Measurements from ENCODE around the gene FBXL2. TPM values are rescaled to one million over a fixed set of nuclear protein-coding genes. Genes with fewer than 3 reads are reported as not detected.

FBXL2 gene
- total and polyA plus RNA-seq, 4 donors, result 2.4 to 28.7 (median 6.5) TPM

GRCh38 chr3:33318710-33319380 lies 41.6 kb downstream of the FBXL2 start:
- TF ChIP-seq CTCF (IDR thresholded peaks at IDR 0.05; ENCODE audit: control extremely low read depth, extremely low read depth), result no peak
- peaks cover 0 to 8% (median 0%) of the 10 kb centered on the region in 5 donors for H3K4me1 ChIP-seq (ENCODE audit: control insufficient read depth in 5 of 5, insufficient read depth in 5 of 5, low read length in 5 of 5)
- WGBS, 2 donors, result 69 to 74% methylated on average over 5 of the region's 5 CpGs
- no peak overlapping the region for H3K9ac ChIP-seq (ENCODE audit: insufficient read depth in 1 of 2, low read length in 2 of 2)
- peaks cover 0 to 4% (median 0%) of the 10 kb centered on the region in 4 donors for H3K9me3 ChIP-seq (ENCODE audit: control insufficient read depth in 4 of 4, insufficient read depth in 3 of 4, low read length in 3 of 4)
- H3K27me3 ChIP-seq (ENCODE audit: control insufficient read depth in 3 of 3, insufficient read depth in 3 of 3, low read length in 2 of 3), result no peaks in the 10 kb centered on the region
- no peak for DNase-seq
- no peak overlapping the region for H3K4me3 ChIP-seq
- H3K27ac ChIP-seq (ENCODE audit: low read depth in 1 of 2, low read length in 1 of 2), result no peak overlapping the region
- no peaks in the 10 kb centered on the region for H3K36me3 ChIP-seq (ENCODE audit: control insufficient read depth in 4 of 4, insufficient read depth in 4 of 4, low read length in 4 of 4)
- no peak for ATAC-seq (ENCODE audit: insufficient read depth, low FRiP score)

- H3K9me3 ChIP-seq (ENCODE audit: control insufficient read depth in 4 of 4, insufficient read depth in 3 of 4, low read length in 3 of 4), result peaks cover 0 to 4% (median 0%) of the 10 kb centered on the region in 4 donors
- H3K27me3 ChIP-seq (ENCODE audit: control insufficient read depth in 3 of 3, insufficient read depth in 3 of 3, low read length in 2 of 3), result no peaks in the 10 kb centered on the region
- H3K27ac ChIP-seq (ENCODE audit: low read depth in 1 of 2, low read length in 1 of 2), result no peak overlapping the region
- 95 to 97% methylated on average over 1 of the region's 1 CpG for WGBS, 2 donors
- DNase-seq, result no peak
- H3K36me3 ChIP-seq (ENCODE audit: control insufficient read depth in 4 of 4, insufficient read depth in 4 of 4, low read length in 4 of 4), result no peaks in the 10 kb centered on the region
- H3K4me1 ChIP-seq (ENCODE audit: control insufficient read depth in 5 of 5, insufficient read depth in 5 of 5, low read length in 5 of 5), result peaks cover 0 to 6% (median 0%) of the 10 kb centered on the region in 5 donors
- no peak for TF ChIP-seq CTCF (IDR thresholded peaks at IDR 0.05; ENCODE audit: control extremely low read depth, extremely low read depth)
- no peak overlapping the region for H3K9ac ChIP-seq (ENCODE audit: insufficient read depth in 1 of 2, low read length in 2 of 2)
- no peak for ATAC-seq (ENCODE audit: insufficient read depth, low FRiP score)
- no peak overlapping the region for H3K4me3 ChIP-seq
Observed at GRCh38 chr3:33322412-33322811, 45.2 kb downstream of the FBXL2 start.

- TF ChIP-seq CTCF (IDR thresholded peaks at IDR 0.05; ENCODE audit: control extremely low read depth, extremely low read depth), result no peak
- no peaks in the 10 kb centered on the region for H3K27me3 ChIP-seq (ENCODE audit: control insufficient read depth in 3 of 3, insufficient read depth in 3 of 3, low read length in 2 of 3)
- DNase-seq (no peak), ATAC-seq (ENCODE audit: insufficient read depth, low FRiP score) (no peak)
- H3K9ac ChIP-seq (ENCODE audit: insufficient read depth in 1 of 2, low read length in 2 of 2), result no peak overlapping the region
- no peaks in the 10 kb centered on the region for H3K36me3 ChIP-seq (ENCODE audit: control insufficient read depth in 4 of 4, insufficient read depth in 4 of 4, low read length in 4 of 4)
- no peak overlapping the region for H3K27ac ChIP-seq (ENCODE audit: low read depth in 1 of 2, low read length in 1 of 2)
- H3K9me3 ChIP-seq (ENCODE audit: control insufficient read depth in 4 of 4, insufficient read depth in 3 of 4, low read length in 3 of 4), result peaks cover 0 to 11% (median 2%) of the 10 kb centered on the region in 4 donors
- H3K4me3 ChIP-seq, result no peak overlapping the region
- 86 to 95% methylated on average over 2 of the region's 2 CpGs for WGBS, 2 donors
- H3K4me1 ChIP-seq (ENCODE audit: control insufficient read depth in 5 of 5, insufficient read depth in 5 of 5, low read length in 5 of 5), result peaks cover 0 to 6% (median 0%) of the 10 kb centered on the region in 5 donors
Observed at GRCh38 chr3:33331414-33331813, 54.2 kb downstream of the FBXL2 start.
